ENCODE results near the gene ALDH9A1.

The ALDH9A1 gene

DNA sequence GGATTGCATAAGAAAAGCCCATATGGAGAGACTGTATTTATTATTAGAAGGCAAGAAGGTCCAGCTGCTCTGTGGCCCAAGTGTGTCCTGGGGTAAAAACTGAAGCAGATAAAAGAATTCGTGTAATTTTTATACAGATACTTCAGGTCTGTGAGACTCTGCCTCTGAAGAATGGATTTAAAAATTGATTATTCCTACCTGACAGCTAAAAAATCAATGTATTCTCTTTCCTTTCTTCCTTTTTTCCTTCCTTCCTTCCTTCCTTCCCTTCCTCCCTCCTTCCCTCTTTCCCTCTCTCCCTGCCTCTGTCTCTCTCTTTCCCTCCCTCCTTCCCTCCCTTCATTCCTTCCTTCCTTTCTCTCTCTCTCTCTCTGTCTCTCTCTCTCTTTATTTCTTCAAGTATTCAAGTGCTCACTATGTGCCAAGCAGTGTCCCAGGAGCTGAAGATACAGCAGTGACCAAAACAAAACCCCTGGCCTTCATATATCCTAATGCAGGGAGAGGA, 78.7 kb downstream of the ALDH9A1 start:
- no peak for DNase-seq (ENCODE audit: low spot score)

DNA sequence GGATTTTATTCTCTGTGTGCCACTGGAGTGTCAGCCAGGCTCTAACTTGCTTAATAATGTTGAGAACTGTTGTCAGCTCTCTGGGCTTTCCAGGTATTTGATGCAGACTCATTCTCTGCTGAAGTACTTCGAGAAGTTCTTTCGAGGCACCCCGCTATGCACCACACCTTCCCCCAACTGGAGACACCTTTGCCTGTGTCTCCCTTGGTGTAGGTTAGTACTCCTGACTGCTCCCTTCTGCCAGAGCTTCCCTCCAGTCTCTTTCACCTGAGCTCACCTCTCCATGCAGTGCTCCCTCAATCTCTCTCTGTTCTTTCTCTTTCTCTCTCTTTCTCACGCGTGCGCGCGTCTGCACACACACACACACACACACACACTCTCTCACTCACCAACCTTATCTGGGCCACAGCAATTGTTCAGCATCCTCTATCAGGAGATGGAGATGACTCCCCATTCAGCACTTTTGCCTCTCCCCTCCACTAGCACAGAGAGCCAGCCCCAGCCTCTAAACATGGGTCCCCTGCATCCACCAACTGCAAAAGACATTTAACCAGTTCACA, 81.3 kb downstream of the ALDH9A1 start:
- no peak for DNase-seq (ENCODE audit: low spot score)

DNA sequence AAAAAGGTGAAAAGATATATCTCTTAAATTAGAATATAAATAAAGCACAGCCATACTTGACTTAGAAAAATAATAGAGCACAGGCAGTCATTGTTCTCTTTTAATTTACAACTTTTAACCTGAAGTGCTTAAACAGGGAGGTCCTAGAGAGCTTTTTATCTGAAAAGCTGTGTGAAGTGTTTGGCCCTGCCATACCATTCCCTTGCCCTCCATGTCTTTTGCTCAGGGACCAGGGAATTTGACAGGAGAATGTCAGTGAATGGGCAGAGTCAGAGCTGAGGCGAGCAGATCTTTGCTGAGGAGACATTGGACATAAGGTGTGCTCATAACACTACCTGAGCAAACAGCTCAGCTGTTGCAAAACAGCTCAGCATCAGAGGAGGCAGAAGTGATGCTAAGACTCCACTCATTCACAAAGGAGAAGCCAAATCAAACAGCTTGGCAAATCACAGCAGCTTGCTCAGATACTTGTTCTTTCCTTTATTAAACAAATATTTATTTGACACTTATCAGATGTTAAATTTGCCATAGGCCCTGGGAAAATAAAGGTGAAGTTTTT, 82.2 kb downstream of the ALDH9A1 start:
- DNase-seq (ENCODE audit: low spot score) = no peak
